Measurements from ENCODE around the gene PFDN5.

- TF ChIP-seq EZH2 (IDR thresholded peaks at IDR 0.05; ENCODE audit: insufficient read depth, poor library complexity, severe bottlenecking) (no peak), EZH2phosphoT487 (IDR thresholded peaks at IDR 0.05; ENCODE audit: insufficient read depth, low read depth) (no peak)
Observed at GRCh38 chr12:53338017-53338416, 42.7 kb downstream of the PFDN5 start.

Measured in GM23248 (cell line).